Glutamatergic neuron (in vitro differentiated cells): ENCODE data around the gene CDK5RAP1. TPM values are rescaled to one million over a fixed set of nuclear protein-coding genes. Genes with fewer than 3 reads are reported as not detected.

Source experiments
- DNase-seq: peaks from one replicate; pipeline ENCODE4 v3.0.0; 2022
- H3K27ac Mint-ChIP-seq: one replicate; pipeline ENCODE4 v1.8.0; 2020; ENCODE audit warnings: mild to moderate bottlenecking, mixed read lengths, inconsistent platforms; ENCODE audit not compliant: unreplicated experiment
- H3K27me3 Mint-ChIP-seq: one replicate; pipeline ENCODE4 v1.8.0; 2020; ENCODE audit warnings: mild to moderate bottlenecking, moderate library complexity, mixed read lengths, inconsistent platforms; ENCODE audit not compliant: unreplicated experiment
- H3K36me3 Mint-ChIP-seq: one replicate; pipeline ENCODE4 v1.8.0; 2020; ENCODE audit warnings: mild to moderate bottlenecking, mixed read lengths, inconsistent platforms; ENCODE audit not compliant: unreplicated experiment
- H3K4me1 Mint-ChIP-seq: one replicate; pipeline ENCODE4 v1.8.0; 2020; ENCODE audit warnings: mild to moderate bottlenecking, low read depth, mixed read lengths, inconsistent platforms; ENCODE audit not compliant: unreplicated experiment
- H3K4me3 Mint-ChIP-seq: one replicate; pipeline ENCODE4 v1.8.0; 2020; ENCODE audit warnings: mild to moderate bottlenecking, mixed read lengths, inconsistent platforms; ENCODE audit not compliant: unreplicated experiment
- H3K9me3 Mint-ChIP-seq: one replicate; pipeline ENCODE4 v1.8.0; 2020; ENCODE audit warnings: mild to moderate bottlenecking, moderate library complexity, mixed read lengths, inconsistent platforms; ENCODE audit not compliant: unreplicated experiment
- CTCF ChIP-seq: fragments of 200-600 bp; sonication (generic); IDR thresholded peaks from one replicate; pipeline ENCODE4 v1.5.0; 2021; ENCODE audit not compliant: partially characterized antibody, unreplicated experiment
- total RNA-seq: library from RNA; stranded (reverse); fragmentation: NEBNext Ultra II Directional; extraction: Animal tissue kit (Norgen Biotek cat#: 25700); gene quantifications from one replicate; pipeline ENCODE4 v1.2.1, GENCODE V29; 2021; ENCODE audit not compliant: unreplicated experiment

The CDK5RAP1 gene
- total RNA-seq, 1 donor from 2014 or later: 30.9 TPM

GRCh38 chr20:33401921-33402369, 626 bp upstream of the CDK5RAP1 start:
- Mint-ChIP-seq H3K27me3 (peaks cover 4% of the 10 kb centered on the region), H3K9me3 (no peaks in the 10 kb centered on the region), H3K36me3 (no peaks in the 10 kb centered on the region), H3K27ac (peak overlapping the region; percentile 60), H3K4me3 (peak overlapping the region; percentile 96), H3K4me1 (peaks cover 6% of the 10 kb centered on the region)
- no peak for TF ChIP-seq CTCF
- DNase-seq: no peak

- Mint-ChIP-seq H3K36me3 (no peaks in the 10 kb centered on the region), H3K4me1 (peaks cover 6% of the 10 kb centered on the region), H3K27me3 (peaks cover 4% of the 10 kb centered on the region), H3K9me3 (no peaks in the 10 kb centered on the region), H3K4me3 (peak overlapping the region; percentile 96), H3K27ac (no peak overlapping the region)
- no peak for TF ChIP-seq CTCF
- no peak for DNase-seq
Observed at GRCh38 chr20:33400812-33401183, 521 bp downstream of the CDK5RAP1 start.

- Mint-ChIP-seq H3K4me3 (peak overlapping the region; percentile 96), H3K27ac (no peak overlapping the region), H3K4me1 (peaks cover 6% of the 10 kb centered on the region), H3K36me3 (no peaks in the 10 kb centered on the region), H3K9me3 (no peaks in the 10 kb centered on the region), H3K27me3 (peaks cover 4% of the 10 kb centered on the region)
- no peak for TF ChIP-seq CTCF
- DNase-seq: no peak
Observed at GRCh38 chr20:33399924-33400323, 1.4 kb downstream of the CDK5RAP1 start.

- H3K27ac Mint-ChIP-seq: no peak overlapping the region
- H3K36me3 Mint-ChIP-seq: peaks cover 9% of the 10 kb centered on the region
- H3K4me1 Mint-ChIP-seq: peaks cover 10% of the 10 kb centered on the region
- H3K9me3 Mint-ChIP-seq: no peaks in the 10 kb centered on the region
- H3K4me3 Mint-ChIP-seq: no peak overlapping the region
- DNase-seq: no peak
- peaks cover 4% of the 10 kb centered on the region for H3K27me3 Mint-ChIP-seq
- TF ChIP-seq CTCF: no peak
Observed at GRCh38 chr20:33394718-33395117, 6.6 kb downstream of the CDK5RAP1 start.

- H3K9me3 Mint-ChIP-seq: no peaks in the 10 kb centered on the region
- no peak for TF ChIP-seq CTCF
- peaks cover 12% of the 10 kb centered on the region for H3K36me3 Mint-ChIP-seq
- no peak for DNase-seq
- H3K4me1 Mint-ChIP-seq: peaks cover 10% of the 10 kb centered on the region
- H3K4me3 Mint-ChIP-seq: no peak overlapping the region
- H3K27me3 Mint-ChIP-seq: peaks cover 2% of the 10 kb centered on the region
- H3K27ac Mint-ChIP-seq: no peak overlapping the region
Observed at GRCh38 chr20:33393609-33394008, 7.7 kb downstream of the CDK5RAP1 start.
